DND-41 (cell line): ENCODE data around the gene POP7.

Experiments
- EZH2 ChIP-seq: IDR thresholded peaks from 3 replicates; pipeline ENCODE4 v1.6.1; 2012; ENCODE audit warnings: borderline replicate concordance, low read depth, mild to moderate bottlenecking, moderate library complexity, low read length, inconsistent platforms; ENCODE audit not compliant: severe bottlenecking
- TF ChIP-seq, protein P1 (sequence below): IDR thresholded peaks from 2 replicates; pipeline ENCODE4 v1.5.1; 2012; ENCODE audit warnings: borderline replicate concordance, low read length, moderate library complexity, mild to moderate bottlenecking; ENCODE audit not compliant: poor library complexity, severe bottlenecking; ENCODE audit errors: extremely low read depth

DNA sequence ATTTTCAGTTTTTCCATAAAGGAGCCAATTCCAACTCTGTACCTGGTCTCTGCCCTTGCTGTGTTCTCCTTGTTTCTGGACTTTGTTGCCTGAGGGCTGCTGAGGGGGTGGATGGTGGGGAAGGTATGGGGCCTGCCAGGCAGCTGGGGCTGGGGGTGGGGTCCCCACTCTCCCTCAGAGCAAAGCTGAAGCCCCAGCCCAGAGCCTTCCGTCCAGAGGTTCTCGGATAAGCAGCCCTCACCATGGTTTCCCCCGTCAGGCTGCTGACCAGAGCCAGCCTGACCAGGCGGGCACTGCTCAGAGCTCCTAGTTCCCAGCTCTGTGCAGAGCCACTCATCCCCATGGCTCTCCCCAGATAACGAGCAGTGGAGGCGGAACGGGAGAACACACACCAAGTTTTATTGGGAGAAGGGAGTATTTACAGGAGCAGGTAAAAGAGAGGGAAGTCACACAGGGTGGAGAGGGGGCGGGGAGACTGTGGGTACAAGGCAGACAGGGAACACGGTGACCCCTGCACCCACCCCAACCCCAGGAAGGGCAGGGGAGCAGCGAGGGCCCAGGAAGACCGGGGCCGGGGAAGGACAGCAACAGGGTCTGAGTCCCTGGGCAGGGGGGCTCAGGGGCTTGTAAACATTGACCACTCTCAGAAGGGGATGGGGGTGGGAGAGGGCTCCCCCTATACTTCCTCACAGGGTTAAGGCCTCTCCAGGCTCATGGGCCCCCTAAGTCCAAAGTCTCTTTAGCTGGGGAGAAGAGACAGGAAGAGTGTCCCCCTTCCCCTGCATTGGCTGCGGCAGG, 26.6 kb upstream of the POP7 start:
- TF ChIP-seq, protein P1, sequence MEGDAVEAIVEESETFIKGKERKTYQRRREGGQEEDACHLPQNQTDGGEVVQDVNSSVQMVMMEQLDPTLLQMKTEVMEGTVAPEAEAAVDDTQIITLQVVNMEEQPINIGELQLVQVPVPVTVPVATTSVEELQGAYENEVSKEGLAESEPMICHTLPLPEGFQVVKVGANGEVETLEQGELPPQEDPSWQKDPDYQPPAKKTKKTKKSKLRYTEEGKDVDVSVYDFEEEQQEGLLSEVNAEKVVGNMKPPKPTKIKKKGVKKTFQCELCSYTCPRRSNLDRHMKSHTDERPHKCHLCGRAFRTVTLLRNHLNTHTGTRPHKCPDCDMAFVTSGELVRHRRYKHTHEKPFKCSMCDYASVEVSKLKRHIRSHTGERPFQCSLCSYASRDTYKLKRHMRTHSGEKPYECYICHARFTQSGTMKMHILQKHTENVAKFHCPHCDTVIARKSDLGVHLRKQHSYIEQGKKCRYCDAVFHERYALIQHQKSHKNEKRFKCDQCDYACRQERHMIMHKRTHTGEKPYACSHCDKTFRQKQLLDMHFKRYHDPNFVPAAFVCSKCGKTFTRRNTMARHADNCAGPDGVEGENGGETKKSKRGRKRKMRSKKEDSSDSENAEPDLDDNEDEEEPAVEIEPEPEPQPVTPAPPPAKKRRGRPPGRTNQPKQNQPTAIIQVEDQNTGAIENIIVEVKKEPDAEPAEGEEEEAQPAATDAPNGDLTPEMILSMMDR = no peak
- TF ChIP-seq EZH2 = no peak
